Spinal cord (tissue), 10 donors: Measurements from ENCODE around the gene AGMAT. TPM values are rescaled to one million over a fixed set of nuclear protein-coding genes. Genes with fewer than 3 reads are reported as not detected.
"Not testable (repeated sequence)": the region's sequence is repeated elsewhere in the genome, so short reads cannot be mapped to it uniquely, and the experiment has no call there.

Experiments used
- DNase-seq, 6 donors: peaks; one replicate each; pipeline versions ENCODE4 v3.0.0 to v3.0.0-alpha.2; 2013 to 2015; ENCODE audit warnings: low spot score in 6 of 6, low read depth in 4 of 6
- H3K27ac ChIP-seq: one replicate; pipeline ENCODE4 v1.5.1; 2013; ENCODE audit warnings: low read depth, low read length, control low read depth
- H3K27me3 ChIP-seq: one replicate; pipeline ENCODE4 v1.6.1; 2013; ENCODE audit warnings: low read length; ENCODE audit not compliant: control insufficient read depth, insufficient read depth
- H3K36me3 ChIP-seq: one replicate; pipeline ENCODE4 v1.6.1; 2013; ENCODE audit warnings: low read length; ENCODE audit not compliant: control insufficient read depth, insufficient read depth
- H3K4me1 ChIP-seq: one replicate; pipeline ENCODE4 v1.6.1; 2013; ENCODE audit warnings: low read length; ENCODE audit not compliant: control insufficient read depth, insufficient read depth
- H3K4me3 ChIP-seq: one replicate; pipeline ENCODE4 v1.5.1; 2013; ENCODE audit warnings: low read depth, low read length, control low read depth
- H3K9me3 ChIP-seq: one replicate; pipeline ENCODE4 v1.6.1; 2013; ENCODE audit warnings: low read length; ENCODE audit not compliant: control insufficient read depth, insufficient read depth
- WGBS: methylation state at CpG from one replicate; pipeline ENCODE4 v1.1.5; 2013; ENCODE audit warnings: missing lambda C conversion rate; ENCODE audit not compliant: insufficient coverage; 5-methylcytosine and 5-hydroxymethylcytosine counted together
- polyA plus RNA-seq, 2 donors: library from polyadenylated mRNA; unstranded; fragments of 120-200 nt; gene quantifications; one replicate each; pipeline ENCODE4 v1.2.1, GENCODE V29; 2013; ENCODE audit not compliant: insufficient read length in 2 of 2
- total RNA-seq, 2 donors: library from RNA; depleted of rRNA in 1 of 2; stranded (reverse); fragments of 120-200 nt in 1 of 2; fragments of >200 nt in 1 of 2; gene quantifications; one replicate each; pipeline versions ENCODE4 v1.2.3 to v1.2.4, GENCODE V29; 2013 to 2014
- donor health status: healthy.

Gene AGMAT
- total and polyA plus RNA-seq, 4 donors = 0.83 to 2.6 (median 1.7) TPM

- no peak overlapping the region for H3K4me3 ChIP-seq
- 50% methylated on average over 1 of the region's 4 CpGs for WGBS
- no peak for DNase-seq
- no peaks in the 10 kb centered on the region for H3K27me3 ChIP-seq
- H3K9me3 ChIP-seq = no peaks in the 10 kb centered on the region
- no peaks in the 10 kb centered on the region for H3K4me1 ChIP-seq
- no peaks in the 10 kb centered on the region for H3K36me3 ChIP-seq
- H3K27ac ChIP-seq = no peak overlapping the region
Measured at GRCh38 chr1:15610167-15610566, 25.3 kb upstream of the AGMAT start.

DNA sequence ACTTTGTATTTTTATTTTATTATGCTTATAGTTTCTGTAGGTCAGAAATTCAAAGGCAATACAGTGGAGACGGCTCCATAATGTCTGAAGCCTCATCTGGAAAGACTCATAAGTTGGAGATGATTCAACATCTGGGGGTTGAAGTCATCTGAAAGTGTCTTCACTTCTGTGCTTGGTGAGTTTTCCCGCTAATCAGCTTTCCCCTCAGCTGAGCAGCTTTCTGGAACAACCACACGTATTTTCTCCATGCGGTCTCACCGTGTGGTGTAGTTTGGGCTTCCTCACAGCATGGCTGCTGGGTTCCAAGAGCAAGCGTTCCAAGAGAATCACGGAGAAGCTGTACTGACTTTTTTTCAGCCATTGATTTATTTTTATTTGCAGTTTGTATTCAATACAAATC lies 24.8 kb upstream of the AGMAT start:
- Histone ChIP-seq H3K27ac (no peak overlapping the region), H3K9me3 (no peaks in the 10 kb centered on the region), H3K4me1 (no peaks in the 10 kb centered on the region), H3K27me3 (no peaks in the 10 kb centered on the region), H3K36me3 (no peaks in the 10 kb centered on the region), H3K4me3 (no peak overlapping the region)
- WGBS = 89% methylated on average over 4 of the region's 7 CpGs
- no peak for DNase-seq

GRCh38 chr1:15605398-15606383 lies 20.8 kb upstream of the AGMAT start:
- Histone ChIP-seq H3K36me3 (no peaks in the 10 kb centered on the region), H3K9me3 (no peaks in the 10 kb centered on the region), H3K27ac (no peak overlapping the region), H3K4me1 (peaks cover 13% of the 10 kb centered on the region), H3K4me3 (no peak overlapping the region), H3K27me3 (no peaks in the 10 kb centered on the region)
- WGBS = 82% methylated on average over 5 of the region's 11 CpGs
- DNase-seq = no peak

GRCh38 chr1:15604400-15604799 lies 19.5 kb upstream of the AGMAT start:
- 96% methylated on average over 16 of the region's 21 CpGs for WGBS
- not testable (repeated sequence) for H3K27me3 ChIP-seq, H3K27ac ChIP-seq, H3K4me3 ChIP-seq, H3K9me3 ChIP-seq, H3K36me3 ChIP-seq, DNase-seq
- peaks cover 13% of the 10 kb centered on the region for H3K4me1 ChIP-seq

DNA sequence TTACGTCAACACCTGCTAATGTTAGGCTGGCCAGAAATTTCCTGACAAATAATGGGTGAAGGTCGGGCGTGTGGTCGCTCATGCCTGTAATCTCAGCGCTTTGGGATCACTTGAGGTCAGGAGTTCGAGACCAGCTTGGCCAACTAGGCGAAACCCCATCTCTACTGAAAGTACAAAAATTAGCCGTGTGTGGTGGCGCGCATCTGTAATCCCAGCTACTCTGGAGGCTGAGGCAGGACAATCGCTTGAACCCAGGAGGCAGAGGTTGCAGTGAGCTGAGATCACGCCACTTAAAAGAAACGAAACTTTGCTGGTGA lies 19.1 kb upstream of the AGMAT start:
- Histone ChIP-seq H3K4me1 (peaks cover 13% of the 10 kb centered on the region), H3K4me3 (peak overlapping the region; percentile 90), H3K27ac (peak overlapping the region; percentile 92)
- WGBS = 74% methylated on average over 13 of the region's 13 CpGs
- not testable (repeated sequence) for H3K9me3 ChIP-seq, H3K27me3 ChIP-seq, DNase-seq, H3K36me3 ChIP-seq

DNA sequence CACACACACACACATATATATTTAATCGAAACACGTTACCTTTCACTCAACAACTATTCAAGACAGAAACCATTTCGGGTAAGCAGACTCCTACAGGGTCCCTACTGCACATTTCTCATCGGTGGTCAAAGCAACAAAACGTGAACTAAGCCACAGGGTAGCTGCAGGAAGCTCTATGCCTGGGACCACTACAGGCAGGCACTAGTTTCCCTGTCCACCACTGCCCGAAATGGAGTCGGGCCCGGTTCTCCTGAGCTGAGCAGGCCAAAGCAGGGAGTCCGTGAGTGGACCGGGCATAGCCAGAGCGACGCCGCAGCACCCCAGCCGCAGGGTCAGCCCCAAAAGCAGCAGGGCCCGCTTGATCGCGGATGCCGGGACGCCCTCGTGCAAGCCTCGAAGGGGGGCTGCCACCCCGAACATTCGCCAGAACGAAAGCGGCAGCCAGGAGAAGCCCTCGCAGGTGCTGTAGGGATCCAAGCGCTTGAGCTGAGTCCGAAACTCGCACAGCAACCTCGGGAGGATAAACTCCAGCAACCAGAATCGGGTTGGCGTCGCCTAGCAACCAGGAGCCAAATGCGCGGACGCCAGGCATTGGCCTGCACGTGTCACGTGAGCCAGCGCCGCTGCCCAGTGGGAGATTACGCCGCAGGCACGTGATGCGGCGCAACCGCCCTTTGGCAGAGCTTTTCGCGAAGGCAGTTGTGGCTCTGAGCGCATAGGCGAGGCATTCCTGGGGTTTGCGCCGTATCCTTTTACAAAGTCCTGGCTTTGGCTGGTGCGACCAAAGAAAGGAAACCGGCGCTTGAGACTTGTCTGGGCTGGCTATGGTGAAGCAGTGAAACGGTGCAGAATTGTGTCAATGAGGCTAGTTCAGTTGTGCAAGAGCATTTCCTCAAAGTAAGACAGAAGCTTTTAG lies 18.5 kb upstream of the AGMAT start:
- H3K27ac ChIP-seq = peak overlapping the region; percentile 92
- peak; percentile 91 to 99 (median 94) for DNase-seq

GRCh38 chr1:15598436-15598835 lies 13.6 kb upstream of the AGMAT start:
- Histone ChIP-seq H3K4me1 (peaks cover 6% of the 10 kb centered on the region), H3K4me3 (no peak overlapping the region), H3K27ac (no peak overlapping the region), H3K36me3 (no peaks in the 10 kb centered on the region), H3K27me3 (peaks cover 2% of the 10 kb centered on the region), H3K9me3 (no peaks in the 10 kb centered on the region)
- no CpG with 5 or more reads among the region's 2 CpGs for WGBS
- DNase-seq = no peak

More for the DNA sequence above, 18.5 kb upstream of the AGMAT start:
- H3K27me3 ChIP-seq = no peaks in the 10 kb centered on the region
- WGBS = under 1% methylated on average over 56 of the region's 56 CpGs
- no peaks in the 10 kb centered on the region for H3K36me3 ChIP-seq
- peaks cover 13% of the 10 kb centered on the region for H3K4me1 ChIP-seq
- no peaks in the 10 kb centered on the region for H3K9me3 ChIP-seq
- peak overlapping the region; percentile 90 for H3K4me3 ChIP-seq

DNA sequence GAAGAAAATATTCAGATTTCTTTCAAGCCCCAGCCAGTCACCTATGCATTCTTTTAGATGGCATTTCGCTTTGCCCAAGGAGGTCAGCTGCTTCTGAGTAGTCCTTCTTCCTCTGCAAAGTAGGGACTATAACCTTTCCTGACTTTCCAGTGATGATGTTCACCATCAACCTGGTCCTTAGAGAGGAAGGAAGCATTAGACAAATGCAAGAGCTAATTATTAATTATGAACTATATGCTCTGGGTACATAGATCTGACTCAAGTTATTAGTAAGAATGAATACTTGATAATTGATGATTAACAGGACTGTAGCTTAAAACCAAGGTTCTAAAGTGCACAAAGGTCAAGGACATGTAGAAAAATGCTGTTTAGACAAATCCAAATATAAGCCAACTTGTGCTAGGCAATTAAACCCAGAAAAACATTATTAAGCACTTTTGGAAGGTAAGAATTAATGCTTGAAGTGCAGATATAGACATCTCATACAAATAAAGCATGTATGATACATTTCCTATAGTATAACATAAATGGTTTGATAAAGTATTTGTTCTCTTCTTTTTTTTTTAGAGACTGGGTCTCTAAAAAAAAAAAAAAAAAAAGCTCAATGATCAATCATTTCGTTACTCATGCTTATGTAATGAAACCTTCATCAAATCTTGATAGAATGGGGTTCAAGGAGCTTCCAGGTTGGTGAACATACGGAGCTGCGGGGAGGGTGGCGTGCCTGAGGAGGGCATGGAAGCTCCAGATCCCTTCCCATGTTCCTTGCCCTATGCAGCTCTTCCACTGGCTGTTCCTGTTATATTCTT lies 11.2 kb upstream of the AGMAT start:
- H3K36me3 ChIP-seq = no peaks in the 10 kb centered on the region
- no peaks in the 10 kb centered on the region for H3K4me1 ChIP-seq
- H3K27me3 ChIP-seq = peaks cover 2% of the 10 kb centered on the region
- DNase-seq = no peak
- H3K27ac ChIP-seq = no peak overlapping the region
- no peak overlapping the region for H3K4me3 ChIP-seq
- no peaks in the 10 kb centered on the region for H3K9me3 ChIP-seq
- WGBS = no CpG with 5 or more reads among the region's 5 CpGs

- no peaks in the 10 kb centered on the region for H3K4me1 ChIP-seq
- H3K27me3 ChIP-seq = peaks cover 2% of the 10 kb centered on the region
- no peaks in the 10 kb centered on the region for H3K36me3 ChIP-seq
- no peak overlapping the region for H3K27ac ChIP-seq
- no peak overlapping the region for H3K4me3 ChIP-seq
- 0% methylated on average over 1 of the region's 5 CpGs for WGBS
- H3K9me3 ChIP-seq = no peaks in the 10 kb centered on the region
- DNase-seq = peak in 1 of 6 donors; percentile 52
Measured at GRCh38 chr1:15592285-15592684, 7.4 kb upstream of the AGMAT start.
